ENCODE measurements around the gene CIB4.

DNA sequence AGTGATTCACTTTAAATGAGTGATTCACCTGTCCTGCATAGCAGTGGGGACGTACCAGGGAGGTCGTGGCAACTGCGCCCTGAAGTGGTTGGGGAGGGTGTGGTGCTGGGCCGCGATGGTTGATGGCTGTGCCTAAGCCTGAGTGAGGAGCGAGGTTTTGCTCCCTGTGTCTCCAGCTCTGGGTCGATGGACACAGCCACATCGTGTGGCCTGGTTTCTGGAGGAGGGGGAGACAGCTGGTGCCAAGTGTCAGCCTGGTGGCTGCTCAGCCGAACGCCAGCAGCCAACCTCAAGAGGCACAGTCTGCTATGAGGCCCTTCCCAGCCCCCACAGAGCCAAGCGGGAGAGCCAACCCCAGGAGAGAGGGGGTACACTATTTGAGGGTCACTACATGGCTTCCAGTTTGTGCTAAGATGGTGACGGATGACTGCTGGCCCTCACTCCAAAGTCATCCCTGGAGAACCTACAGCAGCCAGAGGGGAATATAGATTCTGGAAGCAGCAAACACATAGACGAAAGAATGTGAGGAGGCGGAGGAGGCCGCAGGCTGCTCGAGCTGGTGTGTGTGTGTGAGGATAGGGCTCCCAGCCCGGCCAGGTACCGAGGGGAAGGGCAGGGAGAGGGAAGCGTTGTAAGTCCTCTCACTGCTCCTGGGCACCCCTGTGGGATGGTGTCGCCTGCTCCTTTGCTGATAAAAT, 104.6 kb downstream of the CIB4 start:
- TF ChIP-seq, protein P1, sequence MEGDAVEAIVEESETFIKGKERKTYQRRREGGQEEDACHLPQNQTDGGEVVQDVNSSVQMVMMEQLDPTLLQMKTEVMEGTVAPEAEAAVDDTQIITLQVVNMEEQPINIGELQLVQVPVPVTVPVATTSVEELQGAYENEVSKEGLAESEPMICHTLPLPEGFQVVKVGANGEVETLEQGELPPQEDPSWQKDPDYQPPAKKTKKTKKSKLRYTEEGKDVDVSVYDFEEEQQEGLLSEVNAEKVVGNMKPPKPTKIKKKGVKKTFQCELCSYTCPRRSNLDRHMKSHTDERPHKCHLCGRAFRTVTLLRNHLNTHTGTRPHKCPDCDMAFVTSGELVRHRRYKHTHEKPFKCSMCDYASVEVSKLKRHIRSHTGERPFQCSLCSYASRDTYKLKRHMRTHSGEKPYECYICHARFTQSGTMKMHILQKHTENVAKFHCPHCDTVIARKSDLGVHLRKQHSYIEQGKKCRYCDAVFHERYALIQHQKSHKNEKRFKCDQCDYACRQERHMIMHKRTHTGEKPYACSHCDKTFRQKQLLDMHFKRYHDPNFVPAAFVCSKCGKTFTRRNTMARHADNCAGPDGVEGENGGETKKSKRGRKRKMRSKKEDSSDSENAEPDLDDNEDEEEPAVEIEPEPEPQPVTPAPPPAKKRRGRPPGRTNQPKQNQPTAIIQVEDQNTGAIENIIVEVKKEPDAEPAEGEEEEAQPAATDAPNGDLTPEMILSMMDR (IDR thresholded peaks at IDR 0.05): no peak
- TF ChIP-seq POLR2A (IDR thresholded peaks at IDR 0.05) (no peak), POLR2AphosphoS5 (IDR thresholded peaks at IDR 0.05; ENCODE audit: insufficient read depth in 1 of 2, low read depth in 1 of 2) (no peak)

Data from vagina (tissue), 2 donors.